HTERT RPE-1 (cell line): ENCODE measurements around the gene HSFX4.
"Not testable (repeated sequence)": the region's sequence is repeated elsewhere in the genome, so short reads cannot be mapped to it uniquely, and the experiment has no call there.

Experiments used
- in situ Hi-C: fragments of 300-500 bp; cut with MboI; formaldehyde crosslinking; loops from 4 replicates; pipeline ENCODE4 v1.14.3; 2020; ENCODE audit warnings: low sequenced_read_pairs

HSFX4 gene, protein sequence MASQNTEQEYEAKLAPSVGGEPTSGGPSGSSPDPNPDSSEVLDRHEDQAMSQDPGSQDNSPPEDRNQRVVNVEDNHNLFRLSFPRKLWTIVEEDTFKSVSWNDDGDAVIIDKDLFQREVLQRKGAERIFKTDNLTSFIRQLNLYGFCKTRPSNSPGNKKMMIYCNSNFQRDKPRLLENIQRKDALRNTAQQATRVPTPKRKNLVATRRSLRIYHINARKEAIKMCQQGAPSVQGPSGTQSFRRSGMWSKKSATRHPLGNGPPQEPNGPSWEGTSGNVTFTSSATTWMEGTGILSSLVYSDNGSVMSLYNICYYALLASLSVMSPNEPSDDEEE

DNA sequence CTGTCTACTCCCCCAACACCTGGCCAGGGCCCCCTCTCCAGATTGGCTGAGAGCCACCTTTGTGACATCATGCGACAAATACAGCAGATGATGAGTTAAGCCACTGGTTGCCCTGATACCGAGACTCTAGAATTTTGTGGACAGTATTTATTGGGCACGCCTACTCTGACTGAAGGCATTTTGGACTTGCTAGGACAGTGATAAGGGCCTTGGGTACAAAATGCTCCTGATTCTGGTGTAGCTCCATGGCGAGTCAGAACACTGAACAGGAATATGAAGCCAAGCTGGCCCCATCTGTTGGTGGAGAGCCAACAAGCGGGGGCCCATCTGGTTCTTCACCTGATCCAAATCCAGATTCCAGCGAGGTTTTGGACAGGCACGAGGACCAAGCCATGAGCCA lies at the start of gene HSFX4:
Gene HSFX4, plus strand, starts transcription at position 174 of the 400 bp plus-strand sequence. Its CDS starts 72 bp downstream, at position 246.
- in situ Hi-C loops, result not testable (repeated sequence)

GRCh38 chrX:149881081-149881711 lies 48.2 kb upstream of the HSFX4 start, which contains the start of gene MAGEA8:
Gene MAGEA8, plus strand, starts transcription at chrX:149881183. Its CDS starts 3,090 bp downstream, at chrX:149884273.
- in situ Hi-C loops, result no loop called here

DNA sequence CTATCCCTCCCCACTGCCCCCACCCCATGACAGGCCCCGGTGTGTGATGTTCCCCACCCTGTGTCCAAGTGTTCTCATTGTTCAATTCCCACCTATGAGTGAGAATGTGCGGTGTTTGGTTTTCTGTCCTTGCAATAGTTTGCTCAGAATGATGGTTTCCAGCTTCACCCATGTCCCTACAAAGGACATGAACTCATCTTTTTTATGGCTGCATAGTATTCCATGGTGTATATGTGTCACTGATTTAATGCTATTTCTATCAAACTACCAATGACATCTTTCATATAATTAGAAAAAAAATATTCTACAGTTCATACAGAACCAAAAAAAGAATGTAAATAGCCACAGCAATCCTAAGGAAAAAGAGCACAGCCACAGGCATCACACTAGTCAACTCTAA lies 38.5 kb upstream of the HSFX4 start:
- in situ Hi-C loops, result not testable (repeated sequence)

DNA sequence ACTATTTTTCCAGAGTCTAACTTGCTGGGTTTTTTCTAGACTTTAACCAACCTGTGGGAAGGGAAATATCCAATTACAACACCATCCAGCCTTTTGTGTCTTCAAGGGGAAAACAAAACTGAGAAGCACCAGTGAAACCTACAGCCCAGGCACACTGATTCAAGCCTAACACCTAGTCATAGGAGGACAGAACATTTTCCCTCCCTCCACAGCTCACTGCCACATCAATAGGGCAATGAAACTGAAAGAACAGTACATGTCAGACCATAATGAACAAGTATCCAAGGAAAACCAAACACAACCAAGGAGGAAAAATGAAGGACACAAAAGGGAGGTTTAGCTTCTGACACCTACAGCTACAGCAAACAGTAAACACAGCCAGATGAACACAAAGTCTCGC lies 30.8 kb upstream of the HSFX4 start:
- in situ Hi-C loops, result no loop called here

DNA sequence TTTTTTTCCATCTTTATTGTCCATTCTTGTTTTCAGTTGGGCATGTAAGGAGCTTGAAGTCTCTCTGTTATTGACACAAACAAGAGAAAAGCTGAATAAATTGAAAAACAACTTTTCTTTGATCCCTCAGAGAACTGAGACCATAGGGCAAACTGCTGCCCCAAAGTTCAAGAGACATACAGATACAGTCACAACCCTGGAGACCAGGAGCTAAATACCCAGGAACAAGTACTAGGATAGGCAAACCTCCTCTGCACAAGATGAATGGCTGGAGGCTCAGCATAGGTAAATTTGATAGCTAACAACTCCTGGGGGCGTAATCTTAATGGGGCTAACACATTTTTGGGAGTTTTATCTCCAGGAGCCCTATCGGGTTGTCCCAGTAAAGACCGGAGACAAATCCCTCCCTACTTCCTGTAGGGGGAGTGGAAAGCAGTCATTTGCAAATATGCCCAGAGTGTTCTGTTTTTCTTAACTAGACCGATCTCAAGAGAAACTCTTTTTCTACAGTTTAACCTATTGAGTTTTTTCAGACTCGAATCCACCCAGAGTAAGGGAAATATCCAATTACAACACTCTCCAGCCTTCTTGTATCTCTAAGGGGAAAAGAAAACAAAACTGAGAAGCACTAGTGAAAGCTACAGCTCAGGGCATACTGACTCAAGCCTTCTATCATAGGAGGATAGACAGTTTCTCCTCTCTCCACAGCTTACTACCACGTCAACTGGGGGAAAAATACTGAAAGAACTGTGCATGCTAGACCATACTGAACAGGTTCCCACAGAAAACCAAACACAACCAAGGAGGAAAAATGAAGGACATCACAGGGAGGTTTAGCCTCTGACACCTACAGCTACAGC lies 25.3 kb upstream of the HSFX4 start:
- in situ Hi-C loops, result no loop called here

GRCh38 chrX:149908308-149908707 lies 21.1 kb upstream of the HSFX4 start:
- in situ Hi-C loops, result no loop called here

- in situ Hi-C loops, result no loop called here
Observed at GRCh38 chrX:149908727-149909126, 20.6 kb upstream of the HSFX4 start.

- in situ Hi-C loops, result no loop called here
Observed at GRCh38 chrX:149909324-149910177, 19.8 kb upstream of the HSFX4 start.

DNA sequence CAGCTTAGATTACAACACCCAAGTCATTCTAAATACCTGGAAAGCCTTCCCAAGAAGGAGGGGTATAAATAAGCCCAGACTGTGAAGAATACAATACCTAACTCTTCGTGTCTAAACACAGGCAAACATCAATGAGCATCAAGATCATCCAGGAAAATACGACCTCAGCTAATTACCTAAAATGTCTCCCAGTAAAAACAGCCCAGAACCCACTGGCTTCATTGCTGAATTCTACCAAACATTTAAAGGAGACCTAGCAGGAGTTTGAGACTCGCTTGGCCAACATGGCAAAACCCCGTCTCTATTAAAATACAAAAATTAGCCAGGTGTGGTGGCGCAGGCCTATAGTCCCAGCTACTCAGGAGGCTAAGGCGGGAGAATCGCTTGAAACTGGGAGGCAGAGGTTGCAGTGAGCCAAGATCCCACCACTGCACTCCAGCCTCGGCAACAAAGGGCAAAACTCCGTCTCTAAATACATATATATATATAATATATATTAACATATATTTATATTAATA lies 19.1 kb upstream of the HSFX4 start:
- in situ Hi-C loops, result no loop called here

- in situ Hi-C loops, result no loop called here
Observed at GRCh38 chrX:149916745-149917392, 12.5 kb upstream of the HSFX4 start.

DNA sequence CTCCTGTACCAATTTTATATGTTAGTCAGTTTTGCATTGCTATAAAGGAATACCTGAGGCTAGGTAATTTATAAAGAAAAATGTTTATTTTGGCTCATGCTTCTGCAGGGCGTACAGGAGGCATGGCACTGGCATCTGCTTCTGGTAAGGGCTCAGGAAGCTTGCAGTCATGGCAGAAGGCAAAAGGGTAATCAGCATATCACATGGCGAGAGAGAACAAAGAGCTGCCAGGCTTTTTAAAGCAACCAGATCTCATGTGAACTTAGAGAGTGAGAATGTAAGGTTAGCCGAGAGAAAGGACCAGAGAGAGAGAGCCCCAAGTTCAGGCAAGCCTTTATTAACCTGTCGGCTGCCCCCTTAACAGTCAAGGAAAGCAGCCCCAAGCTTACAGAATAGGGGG lies 5.5 kb upstream of the HSFX4 start:
- in situ Hi-C loops, result not testable (repeated sequence)

- in situ Hi-C loops, result not testable (repeated sequence)
Observed at GRCh38 chrX:149924434-149924833, 4.9 kb upstream of the HSFX4 start.

DNA sequence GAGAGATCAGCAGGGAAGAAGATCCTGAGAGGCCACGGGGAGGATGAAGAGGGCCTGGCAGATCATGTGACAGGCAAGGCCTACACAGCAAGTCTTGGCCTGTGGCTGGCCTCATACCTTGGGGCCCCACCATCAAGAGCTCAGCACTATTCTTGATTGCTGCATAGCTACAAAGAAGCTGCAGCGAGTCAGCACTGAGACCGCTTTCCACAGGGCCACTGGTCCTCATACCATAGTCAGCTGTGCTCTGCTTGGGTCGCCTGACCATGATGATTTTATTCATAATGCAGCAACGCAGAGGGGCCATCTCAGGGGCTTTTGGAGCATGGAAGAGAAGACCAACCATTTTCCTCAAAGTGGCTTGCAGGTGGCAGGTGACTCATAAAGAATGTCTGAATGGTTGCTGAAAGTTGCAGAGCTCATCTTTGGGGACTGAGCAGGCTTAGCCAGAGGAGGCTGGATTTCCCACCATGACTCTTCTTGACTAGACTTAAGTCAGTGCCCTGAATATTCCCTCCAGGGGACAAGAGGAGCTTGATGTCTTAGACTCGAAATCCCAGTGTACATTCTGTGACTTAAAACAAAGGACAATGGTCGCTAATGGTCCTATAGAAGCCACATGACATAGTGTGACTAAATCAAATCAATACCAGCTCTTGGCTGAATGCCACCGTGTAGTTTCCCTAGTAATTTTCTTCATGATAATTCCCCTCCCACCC lies 2.0 kb upstream of the HSFX4 start:
- in situ Hi-C loops, result not testable (repeated sequence)

- in situ Hi-C loops, result not testable (repeated sequence)
Observed at GRCh38 chrX:149927964-149928258, 1.5 kb upstream of the HSFX4 start.

- in situ Hi-C loops, result not testable (repeated sequence)
Observed at GRCh38 chrX:149928635-149929034, 738 bp upstream of the HSFX4 start.

DNA sequence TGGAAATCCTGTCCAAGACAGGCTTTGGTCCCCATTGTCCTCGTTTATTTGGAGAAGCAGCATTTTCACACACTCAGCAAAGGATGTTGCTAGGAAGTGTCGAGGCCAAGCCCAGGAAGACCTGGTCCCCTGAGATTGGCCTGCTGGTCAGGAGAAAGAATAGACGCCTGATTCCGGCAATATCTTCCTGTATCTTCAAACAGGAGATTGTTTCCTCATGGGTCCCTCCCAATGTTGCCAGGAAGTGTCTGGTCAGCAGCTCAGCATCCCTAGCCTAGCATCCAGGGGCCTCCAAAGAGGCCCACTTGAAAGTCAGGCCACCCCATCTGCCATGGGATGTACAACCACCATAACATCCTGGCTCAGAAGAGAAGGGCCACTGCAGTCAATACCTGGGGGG lies 2.0 kb downstream of the HSFX4 start:
- in situ Hi-C loops, result not testable (repeated sequence)

DNA sequence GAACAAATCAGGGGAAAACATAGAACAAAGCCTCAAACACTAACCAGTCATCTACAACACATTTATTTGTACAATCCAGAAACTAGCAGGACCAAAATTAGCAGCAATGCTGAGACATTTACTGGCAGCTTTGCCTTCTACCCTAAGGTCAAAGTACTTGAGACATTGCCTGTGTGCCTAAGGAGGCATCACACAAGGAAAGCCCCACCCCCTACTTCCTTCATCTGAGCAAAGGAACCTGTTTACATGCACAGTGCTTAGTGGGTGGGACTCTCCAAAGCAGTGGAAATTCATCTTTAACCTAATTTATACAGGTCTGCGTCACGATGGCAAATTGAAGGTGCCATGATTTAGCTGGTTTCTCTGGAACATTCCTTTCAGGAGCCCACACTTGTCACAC lies 2.8 kb downstream of the HSFX4 start:
- in situ Hi-C loops, result not testable (repeated sequence)

DNA sequence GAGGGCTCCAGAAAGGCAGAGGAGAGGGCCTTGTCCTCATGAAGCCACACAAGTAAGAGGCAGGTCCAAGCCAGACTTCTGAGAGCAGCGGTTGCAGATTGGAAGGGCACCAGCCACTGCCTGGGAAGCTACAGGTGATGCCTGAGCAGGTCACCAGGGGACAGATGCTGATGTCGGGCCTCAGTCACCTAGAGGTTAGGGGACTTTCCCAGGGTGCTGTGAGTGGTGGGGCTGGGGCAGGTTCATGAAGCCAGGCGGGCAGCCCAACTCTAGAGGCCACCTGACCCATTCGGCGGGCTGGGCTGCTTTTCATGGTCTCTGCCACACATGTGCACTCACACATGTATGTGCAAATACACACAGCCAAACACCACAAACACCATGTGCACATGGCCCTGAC lies 3.6 kb downstream of the HSFX4 start:
- in situ Hi-C loops, result not testable (repeated sequence)

DNA sequence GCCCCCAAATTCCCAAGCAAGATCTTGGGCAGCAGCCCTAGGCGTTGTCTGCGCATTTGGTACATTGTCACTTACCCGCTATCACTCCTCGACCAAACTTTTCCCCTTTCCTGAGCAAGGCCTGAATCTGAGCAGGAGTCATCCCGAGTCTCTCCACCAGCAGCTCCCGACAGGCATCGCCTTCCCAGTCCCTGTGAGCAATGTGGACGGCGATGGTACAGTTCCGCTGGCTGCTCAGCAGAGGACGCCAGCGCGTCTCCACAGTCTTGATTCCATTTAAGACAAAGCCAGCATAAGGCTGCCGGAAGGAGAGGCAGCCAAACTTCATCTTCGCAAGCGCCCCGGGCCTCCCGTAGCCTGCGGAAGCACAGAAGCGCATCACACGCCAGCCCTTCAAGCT lies 4.2 kb downstream of the HSFX4 start:
- in situ Hi-C loops, result not testable (repeated sequence)
